Liver (tissue), 9 donors: ENCODE measurements around the gene PGA3. TPM values are rescaled to one million over a fixed set of nuclear protein-coding genes. Genes with fewer than 3 reads are reported as not detected.

Source experiments
- DNase-seq: peaks from one replicate; pipeline ENCODE4 v3.0.0-alpha.2; 2017; ENCODE audit warnings: low spot score
- H3K27ac ChIP-seq, 2 donors: one replicate each; pipeline ENCODE4 v1.7.0; 2013; ENCODE audit warnings: inconsistent platforms in 2 of 2, low read length in 2 of 2, control low read depth in 1 of 2, low read depth in 1 of 2, mild to moderate bottlenecking in 1 of 2
- H3K27me3 ChIP-seq, 4 donors: one replicate each; pipeline versions ENCODE4 v1.6.1 to v1.7.0; 2013; ENCODE audit warnings: low read length in 3 of 4, inconsistent platforms in 1 of 4, mild to moderate bottlenecking in 1 of 4, moderate library complexity in 1 of 4; ENCODE audit not compliant: control insufficient read depth in 4 of 4, insufficient read depth in 4 of 4
- H3K36me3 ChIP-seq, 4 donors: one replicate each; pipeline versions ENCODE4 v1.6.1 to v1.7.0; 2013; ENCODE audit warnings: low read length in 3 of 4, mild to moderate bottlenecking in 3 of 4, low read depth in 1 of 4, moderate library complexity in 1 of 4; ENCODE audit not compliant: control insufficient read depth in 4 of 4, insufficient read depth in 3 of 4
- H3K4me1 ChIP-seq, 4 donors: one replicate each; pipeline versions ENCODE4 v1.6.1 to v1.7.0; 2013; ENCODE audit warnings: low read length in 3 of 4, mild to moderate bottlenecking in 3 of 4, moderate library complexity in 1 of 4; ENCODE audit not compliant: control insufficient read depth in 4 of 4, insufficient read depth in 4 of 4
- H3K4me3 ChIP-seq, 3 donors: one replicate each; pipeline versions ENCODE4 v1.6.1 to v1.7.0; 2013; ENCODE audit warnings: low read length in 3 of 3, control low read depth in 1 of 3, low read depth in 1 of 3, mild to moderate bottlenecking in 1 of 3
- H3K9ac ChIP-seq, 2 donors: one replicate each; pipeline ENCODE4 v1.7.0; 2013; ENCODE audit warnings: low read length in 2 of 2, mild to moderate bottlenecking in 2 of 2, moderate library complexity in 2 of 2, control low read depth in 1 of 2, low read depth in 1 of 2
- H3K9me3 ChIP-seq, 4 donors: one replicate each; pipeline versions ENCODE4 v1.6.1 to v1.7.0; 2013; ENCODE audit warnings: low read length in 3 of 4; ENCODE audit not compliant: control insufficient read depth in 4 of 4
- CTCF ChIP-seq: fragments of 150-350 bp; IDR thresholded peaks from 2 replicates; pipeline ENCODE4 v1.5.1; 2017; ENCODE audit warnings: improper control_type of control experiment, low read depth, low read length; ENCODE audit not compliant: missing input control
- EGR1 ChIP-seq, 2 donors: IDR thresholded peaks; 2 replicates each; pipeline ENCODE4 v1.6.1; 2016 to 2018; ENCODE audit warnings: antibody characterized with exemption in 2 of 2, low read depth in 2 of 2
- FOXA1 ChIP-seq: IDR thresholded peaks from 2 replicates; pipeline ENCODE4 v1.6.1; 2016; ENCODE audit warnings: antibody characterized with exemption
- FOXA2 ChIP-seq: IDR thresholded peaks from 2 replicates; pipeline ENCODE4 v1.6.1; 2016; ENCODE audit warnings: antibody characterized with exemption
- GABPA ChIP-seq, 2 donors: IDR thresholded peaks in 1 of 2; conservative IDR thresholded peaks in 1 of 2; 2 replicates each; pipeline ENCODE4 v1.6.1; 2016; ENCODE audit warnings: antibody characterized with exemption in 2 of 2, mild to moderate bottlenecking in 1 of 2, moderate library complexity in 1 of 2
- HNF4A ChIP-seq, 2 donors: conservative IDR thresholded peaks; 2 replicates each; pipeline ENCODE4 v1.6.1; 2016; ENCODE audit warnings: antibody characterized with exemption in 2 of 2, mild to moderate bottlenecking in 2 of 2
- HNF4G ChIP-seq: IDR thresholded peaks from 2 replicates; pipeline ENCODE4 v1.6.1; 2016; ENCODE audit warnings: antibody characterized with exemption
- JUND ChIP-seq, 2 donors: IDR thresholded peaks; 2 replicates each; pipeline ENCODE4 v1.6.1; 2016; ENCODE audit warnings: antibody characterized with exemption in 2 of 2
- NR2F2 ChIP-seq: IDR thresholded peaks from 2 replicates; pipeline ENCODE4 v1.6.1; 2016; ENCODE audit warnings: antibody characterized with exemption
- RAD21 ChIP-seq, 2 donors: IDR thresholded peaks; 2 replicates each; pipeline ENCODE4 v1.6.1; 2016; ENCODE audit warnings: antibody characterized with exemption in 2 of 2, mild to moderate bottlenecking in 2 of 2
- RXRA ChIP-seq, 2 donors: IDR thresholded peaks; 2 replicates each; pipeline ENCODE4 v1.6.1; 2017 to 2018; ENCODE audit warnings: antibody characterized with exemption in 2 of 2, mild to moderate bottlenecking in 1 of 2
- SP1 ChIP-seq: IDR thresholded peaks from 2 replicates; pipeline ENCODE4 v1.6.1; 2018; ENCODE audit warnings: antibody characterized with exemption, mild to moderate bottlenecking
- TAF1 ChIP-seq: conservative IDR thresholded peaks from 2 replicates; pipeline ENCODE4 v1.6.1; 2016; ENCODE audit warnings: antibody characterized with exemption, mild to moderate bottlenecking
- YY1 ChIP-seq: IDR thresholded peaks from 2 replicates; pipeline ENCODE4 v1.6.1; 2016; ENCODE audit warnings: antibody characterized with exemption, mild to moderate bottlenecking
- WGBS: extraction: QIAGEN DNeasy Blood & Tissue Kit; methylation state at CpG from one replicate; pipeline ENCODE4 v1.1.7; 2013; 5-methylcytosine and 5-hydroxymethylcytosine counted together
- polyA plus RNA-seq, 2 donors: library from polyadenylated mRNA; stranded (reverse) in 1 of 2; unstranded in 1 of 2; fragments of 200-250 nt in 1 of 2; fragments of >200 nt in 1 of 2; fragmentation: Nextera tagmentation in 1 of 2; extraction: Ambion mirVana in 1 of 2; gene quantifications; one replicate each; pipeline versions ENCODE4 v1.2.1 to v1.2.3, GENCODE V29; 2013 to 2015
- total RNA-seq, 2 donors: library from RNA; depleted of rRNA; stranded (reverse); fragments of >200 nt; gene quantifications; one replicate each; pipeline ENCODE4 v1.2.3, GENCODE V29; 2014
- TF ChIP-seq, protein P1 (sequence below): IDR thresholded peaks from 2 replicates; pipeline ENCODE4 v1.6.1; 2016; ENCODE audit warnings: antibody characterized with exemption
- TF ChIP-seq, protein P2 (sequence below): IDR thresholded peaks from 2 replicates; pipeline ENCODE4 v1.6.1; 2016; ENCODE audit warnings: antibody characterized with exemption
- TF ChIP-seq, protein P3 (sequence below): IDR thresholded peaks from 2 replicates; pipeline ENCODE4 v1.6.1; 2016; ENCODE audit warnings: antibody characterized with exemption, mild to moderate bottlenecking
- TF ChIP-seq, protein P4 (sequence below): IDR thresholded peaks from 2 replicates; pipeline ENCODE4 v1.6.1; 2016; ENCODE audit warnings: antibody characterized with exemption
- donor health status: healthy.
- donor health status: healthy.
- donor health status: healthy.
- donor health status: healthy.
- donor health status: healthy.

PGA3 gene
- total and polyA plus RNA-seq, 4 donors: 0.25 to 0.56 (median 0.54) TPM; not detected in 1

DNA sequence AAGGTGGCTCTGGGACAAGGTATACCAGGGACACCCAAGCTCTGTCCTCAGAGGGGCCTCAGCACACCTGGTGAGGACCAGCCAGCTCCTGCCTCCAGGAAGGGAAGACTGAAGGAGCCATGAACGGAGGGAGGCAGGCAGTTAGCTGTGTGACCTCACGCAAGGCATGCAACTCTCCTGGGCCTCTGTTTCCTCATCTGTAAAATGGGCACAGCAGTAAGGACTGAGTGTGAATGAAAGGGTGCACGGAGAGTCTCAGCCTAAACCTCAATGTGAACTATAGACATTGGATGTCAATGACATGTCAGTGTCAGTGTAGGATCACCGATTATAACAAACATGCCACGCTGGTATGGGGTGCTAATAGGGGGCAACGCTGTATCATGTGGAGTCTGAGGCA is 56.0 kb downstream of the PGA3 start:
- TF ChIP-seq FOXA2 (no peak), SP1 (no peak), HNF4G (no peak), JUND (IDR thresholded peaks at IDR 0.05) (no peak), HNF4A (conservative IDR thresholded peaks at IDR 0.05) (no peak), NR2F2 (no peak), TAF1 (no peak), RXRA (IDR thresholded peaks at IDR 0.05) (no peak), GABPA (IDR thresholded peaks at IDR 0.05 in 1 of 2, conservative IDR thresholded peaks at IDR 0.05 in 1 of 2) (no peak), FOXA1 (no peak), CTCF (no peak), YY1 (no peak), RAD21 (IDR thresholded peaks at IDR 0.05) (no peak), EGR1 (IDR thresholded peaks at IDR 0.05; ENCODE audit: low read depth in 2 of 2) (no peak)
- TF ChIP-seq, protein P1, sequence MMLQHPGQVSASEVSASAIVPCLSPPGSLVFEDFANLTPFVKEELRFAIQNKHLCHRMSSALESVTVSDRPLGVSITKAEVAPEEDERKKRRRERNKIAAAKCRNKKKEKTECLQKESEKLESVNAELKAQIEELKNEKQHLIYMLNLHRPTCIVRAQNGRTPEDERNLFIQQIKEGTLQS: no peak
- TF ChIP-seq, protein P2, sequence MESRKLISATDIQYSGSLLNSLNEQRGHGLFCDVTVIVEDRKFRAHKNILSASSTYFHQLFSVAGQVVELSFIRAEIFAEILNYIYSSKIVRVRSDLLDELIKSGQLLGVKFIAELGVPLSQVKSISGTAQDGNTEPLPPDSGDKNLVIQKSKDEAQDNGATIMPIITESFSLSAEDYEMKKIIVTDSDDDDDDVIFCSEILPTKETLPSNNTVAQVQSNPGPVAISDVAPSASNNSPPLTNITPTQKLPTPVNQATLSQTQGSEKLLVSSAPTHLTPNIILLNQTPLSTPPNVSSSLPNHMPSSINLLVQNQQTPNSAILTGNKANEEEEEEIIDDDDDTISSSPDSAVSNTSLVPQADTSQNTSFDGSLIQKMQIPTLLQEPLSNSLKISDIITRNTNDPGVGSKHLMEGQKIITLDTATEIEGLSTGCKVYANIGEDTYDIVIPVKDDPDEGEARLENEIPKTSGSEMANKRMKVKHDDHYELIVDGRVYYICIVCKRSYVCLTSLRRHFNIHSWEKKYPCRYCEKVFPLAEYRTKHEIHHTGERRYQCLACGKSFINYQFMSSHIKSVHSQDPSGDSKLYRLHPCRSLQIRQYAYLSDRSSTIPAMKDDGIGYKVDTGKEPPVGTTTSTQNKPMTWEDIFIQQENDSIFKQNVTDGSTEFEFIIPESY: no peak
- TF ChIP-seq, protein P3, sequence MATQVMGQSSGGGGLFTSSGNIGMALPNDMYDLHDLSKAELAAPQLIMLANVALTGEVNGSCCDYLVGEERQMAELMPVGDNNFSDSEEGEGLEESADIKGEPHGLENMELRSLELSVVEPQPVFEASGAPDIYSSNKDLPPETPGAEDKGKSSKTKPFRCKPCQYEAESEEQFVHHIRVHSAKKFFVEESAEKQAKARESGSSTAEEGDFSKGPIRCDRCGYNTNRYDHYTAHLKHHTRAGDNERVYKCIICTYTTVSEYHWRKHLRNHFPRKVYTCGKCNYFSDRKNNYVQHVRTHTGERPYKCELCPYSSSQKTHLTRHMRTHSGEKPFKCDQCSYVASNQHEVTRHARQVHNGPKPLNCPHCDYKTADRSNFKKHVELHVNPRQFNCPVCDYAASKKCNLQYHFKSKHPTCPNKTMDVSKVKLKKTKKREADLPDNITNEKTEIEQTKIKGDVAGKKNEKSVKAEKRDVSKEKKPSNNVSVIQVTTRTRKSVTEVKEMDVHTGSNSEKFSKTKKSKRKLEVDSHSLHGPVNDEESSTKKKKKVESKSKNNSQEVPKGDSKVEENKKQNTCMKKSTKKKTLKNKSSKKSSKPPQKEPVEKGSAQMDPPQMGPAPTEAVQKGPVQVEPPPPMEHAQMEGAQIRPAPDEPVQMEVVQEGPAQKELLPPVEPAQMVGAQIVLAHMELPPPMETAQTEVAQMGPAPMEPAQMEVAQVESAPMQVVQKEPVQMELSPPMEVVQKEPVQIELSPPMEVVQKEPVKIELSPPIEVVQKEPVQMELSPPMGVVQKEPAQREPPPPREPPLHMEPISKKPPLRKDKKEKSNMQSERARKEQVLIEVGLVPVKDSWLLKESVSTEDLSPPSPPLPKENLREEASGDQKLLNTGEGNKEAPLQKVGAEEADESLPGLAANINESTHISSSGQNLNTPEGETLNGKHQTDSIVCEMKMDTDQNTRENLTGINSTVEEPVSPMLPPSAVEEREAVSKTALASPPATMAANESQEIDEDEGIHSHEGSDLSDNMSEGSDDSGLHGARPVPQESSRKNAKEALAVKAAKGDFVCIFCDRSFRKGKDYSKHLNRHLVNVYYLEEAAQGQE: no peak
- TF ChIP-seq, protein P4, sequence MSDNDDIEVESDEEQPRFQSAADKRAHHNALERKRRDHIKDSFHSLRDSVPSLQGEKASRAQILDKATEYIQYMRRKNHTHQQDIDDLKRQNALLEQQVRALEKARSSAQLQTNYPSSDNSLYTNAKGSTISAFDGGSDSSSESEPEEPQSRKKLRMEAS: no peak
- H3K9ac ChIP-seq: no peak overlapping the region
- no peak overlapping the region for H3K4me3 ChIP-seq
- no peaks in the 10 kb centered on the region for H3K9me3 ChIP-seq
- 93% methylated on average over 6 of the region's 6 CpGs for WGBS
- no peaks in the 10 kb centered on the region for H3K27me3 ChIP-seq
- H3K4me1 ChIP-seq: peaks cover 0 to 1% (median under 1%) of the 10 kb centered on the region in 4 donors
- no peaks in the 10 kb centered on the region for H3K36me3 ChIP-seq
- DNase-seq: no peak
- no peak overlapping the region for H3K27ac ChIP-seq

Other genes starting within 250 kb of the PGA3 start
- gene CD6, start 231.8 kb upstream of the PGA3 start, total RNA-seq: under 1 TPM; 0.42 to 0.59 TPM
- gene CD6, start 231.8 kb upstream of the PGA3 start, polyA plus RNA-seq: under 1 TPM; 0.31 to 0.48 TPM
- under 1 TPM; 0.09 to 0.25 TPM for gene CD5, start 101.0 kb upstream of the PGA3 start, total RNA-seq
- gene CD5, start 101.0 kb upstream of the PGA3 start, polyA plus RNA-seq: under 1 TPM; 0.21 to 0.23 TPM
- gene VPS37C, start 42.1 kb upstream of the PGA3 start, total RNA-seq: 1 to 10 TPM; 5.4 to 6.1 TPM
- gene VPS37C, start 42.1 kb upstream of the PGA3 start, polyA plus RNA-seq: 1 to 10 TPM; 2.6 to 4.8 TPM
- gene PGA4, start 18.8 kb downstream of the PGA3 start, total RNA-seq: 1 to 10 TPM in 1 of 2 donors, under 1 TPM in 1; 0.33 to 4.5 TPM
- gene PGA4, start 18.8 kb downstream of the PGA3 start, polyA plus RNA-seq: 1 to 10 TPM in 1 of 2 donors, not detected in 1; 1.8 TPM
- 1 to 10 TPM in 1 of 2 donors, not detected in 1; 1.7 TPM for gene PGA5, start 37.7 kb downstream of the PGA3 start, total RNA-seq
- under 1 TPM; 0.31 to 0.40 TPM for gene PGA5, start 37.7 kb downstream of the PGA3 start, polyA plus RNA-seq
- gene VWCE, start 91.8 kb downstream of the PGA3 start, total RNA-seq: 1 to 10 TPM; 1.9 to 3.3 TPM
- 1 to 10 TPM; 2.2 to 6.0 TPM for gene VWCE, start 91.8 kb downstream of the PGA3 start, polyA plus RNA-seq
- 100 to 1,000 TPM; 108 to 146 TPM for gene DDB1, start 129.6 kb downstream of the PGA3 start, total RNA-seq
- 10 to 100 TPM; 37.5 to 70.2 TPM for gene DDB1, start 129.6 kb downstream of the PGA3 start, polyA plus RNA-seq
- 10 to 100 TPM; 15.7 to 47.7 TPM for gene TKFC, start 129.7 kb downstream of the PGA3 start, total RNA-seq
- 100 to 1,000 TPM in 1 of 2 donors, 10 to 100 TPM in 1; 59.2 to 134 TPM for gene TKFC, start 129.7 kb downstream of the PGA3 start, polyA plus RNA-seq
- 10 to 100 TPM; 22.2 to 36.5 TPM for gene CYB561A3, start 158.4 kb downstream of the PGA3 start, total RNA-seq
- gene CYB561A3, start 158.4 kb downstream of the PGA3 start, polyA plus RNA-seq: 10 to 100 TPM; 20.2 to 34.6 TPM
- gene TMEM138, start 158.9 kb downstream of the PGA3 start, total RNA-seq: 10 to 100 TPM; 13.5 to 19.7 TPM
- 10 to 100 TPM; 28.8 to 39.6 TPM for gene TMEM138, start 158.9 kb downstream of the PGA3 start, polyA plus RNA-seq
- gene TMEM216, start 189.1 kb downstream of the PGA3 start, total RNA-seq: 1 to 10 TPM; 3.3 to 3.8 TPM
- gene TMEM216, start 189.1 kb downstream of the PGA3 start, polyA plus RNA-seq: 1 to 10 TPM; 2.3 to 4.0 TPM
- 10 to 100 TPM; 21.0 to 23.3 TPM for gene CPSF7, start 226.5 kb downstream of the PGA3 start, total RNA-seq
- gene CPSF7, start 226.5 kb downstream of the PGA3 start, polyA plus RNA-seq: 10 to 100 TPM; 12.5 to 23.7 TPM
- 10 to 100 TPM; 25.5 to 32.2 TPM for gene SDHAF2, start 226.6 kb downstream of the PGA3 start, total RNA-seq
- 10 to 100 TPM; 28.1 to 46.9 TPM for gene SDHAF2, start 226.6 kb downstream of the PGA3 start, polyA plus RNA-seq